K562 (cell line): ENCODE measurements around the gene SLC26A2.

Experiments
- CTCF ChIP-seq, 3 experiments: IDR thresholded peaks in 2 of 3; conservative IDR thresholded peaks in 1 of 3; 2 replicates each; pipeline ENCODE4 v1.5.1; 2011 to 2012; ENCODE audit warnings: low read length in 3 of 3, mild to moderate bottlenecking in 3 of 3, control low read depth in 2 of 3, improper control_type of control experiment in 1 of 3, inconsistent platforms in 1 of 3, low read depth in 1 of 3, mixed read lengths in 1 of 3, moderate library complexity in 1 of 3; ENCODE audit not compliant: insufficient read depth in 2 of 3
- DDX20 ChIP-seq: fragments of 450-650 bp; IDR thresholded peaks from 2 replicates; pipeline ENCODE4 v1.6.1; 2016; ENCODE audit warnings: missing genetic modification characterization, low read depth, mild to moderate bottlenecking, missing compliant biosample characterization, moderate library complexity
- ELF4 ChIP-seq: fragments of 450-650 bp; formaldehyde crosslinking; IDR thresholded peaks from 2 replicates; pipeline ENCODE4 v1.4.0; 2022; ENCODE audit warnings: missing genetic modification characterization
- POLR2AphosphoS5 ChIP-seq: IDR thresholded peaks from 2 replicates; pipeline ENCODE4 v1.6.1; 2011; ENCODE audit warnings: mild to moderate bottlenecking, low read depth, low read length, moderate library complexity; ENCODE audit not compliant: control insufficient read depth, insufficient read depth
- RFX5 ChIP-seq: IDR thresholded peaks from 2 replicates; pipeline ENCODE4 v1.6.1; 2011; ENCODE audit warnings: low read depth, mild to moderate bottlenecking, improper control_type of control experiment, low read length
- THRB ChIP-seq: fragments of 450-650 bp; formaldehyde crosslinking; conservative IDR thresholded peaks from 2 replicates; pipeline ENCODE4 v1.4.0; 2022; ENCODE audit warnings: mild to moderate bottlenecking, missing genetic modification characterization
- TF ChIP-seq, protein P1 (sequence below): sonication (generic); formaldehyde crosslinking; IDR thresholded peaks from 2 replicates; pipeline ENCODE4 v1.5.0; 2020; ENCODE audit warnings: missing genetic modification reagents
- TF ChIP-seq, protein P2 (sequence below): sonication (generic); formaldehyde crosslinking; IDR thresholded peaks from 2 replicates; pipeline ENCODE4 v1.8.1; 2023; ENCODE audit warnings: mild to moderate bottlenecking, missing genetic modification reagents, moderate library complexity
- TF ChIP-seq, protein P3 (sequence below): fragments of 250-450 bp; sonication (Bioruptor Pico); IDR thresholded peaks from 2 replicates; pipeline ENCODE4 v1.9.0; 2021; ENCODE audit warnings: mild to moderate bottlenecking, inconsistent platforms

DNA sequence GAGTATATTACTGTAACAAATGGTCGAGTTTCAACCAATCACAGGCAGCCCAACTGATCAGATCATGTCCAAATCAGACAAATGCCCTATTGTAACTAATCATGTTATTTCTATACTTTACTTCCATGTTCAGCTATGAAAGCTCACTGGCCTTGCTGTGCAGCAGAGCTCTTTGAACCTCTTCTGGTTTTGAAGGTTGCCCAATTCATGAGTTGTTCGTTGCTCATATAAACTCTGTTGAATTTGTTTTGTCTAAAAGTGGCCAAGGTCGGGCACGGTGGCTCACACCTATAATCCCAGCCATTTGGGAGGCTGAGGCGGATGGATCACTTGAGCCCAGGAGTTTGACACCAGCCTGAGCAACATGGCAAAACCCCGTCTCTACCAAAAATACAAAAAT is 37.6 kb upstream of the SLC26A2 start:
- no peak for TF ChIP-seq CTCF (IDR thresholded peaks at IDR 0.05 in 2 of 3, conservative IDR thresholded peaks at IDR 0.05 in 1 of 3; ENCODE audit: insufficient read depth in 2 of 3, low read depth in 1 of 3, low read length in 3 of 3)
- no peak for TF ChIP-seq ELF4
- no peak for TF ChIP-seq THRB
- TF ChIP-seq, protein P1, sequence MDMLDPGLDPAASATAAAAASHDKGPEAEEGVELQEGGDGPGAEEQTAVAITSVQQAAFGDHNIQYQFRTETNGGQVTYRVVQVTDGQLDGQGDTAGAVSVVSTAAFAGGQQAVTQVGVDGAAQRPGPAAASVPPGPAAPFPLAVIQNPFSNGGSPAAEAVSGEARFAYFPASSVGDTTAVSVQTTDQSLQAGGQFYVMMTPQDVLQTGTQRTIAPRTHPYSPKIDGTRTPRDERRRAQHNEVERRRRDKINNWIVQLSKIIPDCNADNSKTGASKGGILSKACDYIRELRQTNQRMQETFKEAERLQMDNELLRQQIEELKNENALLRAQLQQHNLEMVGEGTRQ (CRISPR knock-in tag), result no peak
- TF ChIP-seq, protein P2, sequence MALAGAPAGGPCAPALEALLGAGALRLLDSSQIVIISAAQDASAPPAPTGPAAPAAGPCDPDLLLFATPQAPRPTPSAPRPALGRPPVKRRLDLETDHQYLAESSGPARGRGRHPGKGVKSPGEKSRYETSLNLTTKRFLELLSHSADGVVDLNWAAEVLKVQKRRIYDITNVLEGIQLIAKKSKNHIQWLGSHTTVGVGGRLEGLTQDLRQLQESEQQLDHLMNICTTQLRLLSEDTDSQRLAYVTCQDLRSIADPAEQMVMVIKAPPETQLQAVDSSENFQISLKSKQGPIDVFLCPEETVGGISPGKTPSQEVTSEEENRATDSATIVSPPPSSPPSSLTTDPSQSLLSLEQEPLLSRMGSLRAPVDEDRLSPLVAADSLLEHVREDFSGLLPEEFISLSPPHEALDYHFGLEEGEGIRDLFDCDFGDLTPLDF, result no peak
- TF ChIP-seq, protein P3, sequence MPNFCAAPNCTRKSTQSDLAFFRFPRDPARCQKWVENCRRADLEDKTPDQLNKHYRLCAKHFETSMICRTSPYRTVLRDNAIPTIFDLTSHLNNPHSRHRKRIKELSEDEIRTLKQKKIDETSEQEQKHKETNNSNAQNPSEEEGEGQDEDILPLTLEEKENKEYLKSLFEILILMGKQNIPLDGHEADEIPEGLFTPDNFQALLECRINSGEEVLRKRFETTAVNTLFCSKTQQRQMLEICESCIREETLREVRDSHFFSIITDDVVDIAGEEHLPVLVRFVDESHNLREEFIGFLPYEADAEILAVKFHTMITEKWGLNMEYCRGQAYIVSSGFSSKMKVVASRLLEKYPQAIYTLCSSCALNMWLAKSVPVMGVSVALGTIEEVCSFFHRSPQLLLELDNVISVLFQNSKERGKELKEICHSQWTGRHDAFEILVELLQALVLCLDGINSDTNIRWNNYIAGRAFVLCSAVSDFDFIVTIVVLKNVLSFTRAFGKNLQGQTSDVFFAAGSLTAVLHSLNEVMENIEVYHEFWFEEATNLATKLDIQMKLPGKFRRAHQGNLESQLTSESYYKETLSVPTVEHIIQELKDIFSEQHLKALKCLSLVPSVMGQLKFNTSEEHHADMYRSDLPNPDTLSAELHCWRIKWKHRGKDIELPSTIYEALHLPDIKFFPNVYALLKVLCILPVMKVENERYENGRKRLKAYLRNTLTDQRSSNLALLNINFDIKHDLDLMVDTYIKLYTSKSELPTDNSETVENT (CRISPR knock-in tag), result no peak
- TF ChIP-seq RFX5, result no peak
- TF ChIP-seq DDX20 (tag), result no peak
- no peak for TF ChIP-seq POLR2AphosphoS5
